ENCODE data around the gene NME7.

The NME7 gene

GRCh38 chr1:169155675-169156074 is 211.9 kb downstream of the NME7 start:
- no peak for DNase-seq (ENCODE audit: low read depth in 2 of 2)

- DNase-seq (ENCODE audit: low read depth in 2 of 2) = no peak
Observed at GRCh38 chr1:169151338-169151837, 216.2 kb downstream of the NME7 start.

GRCh38 chr1:169150641-169151337 is 216.8 kb downstream of the NME7 start:
- DNase-seq (ENCODE audit: low read depth in 2 of 2) = no peak

- DNase-seq (ENCODE audit: low read depth in 2 of 2) = no peak
Observed at GRCh38 chr1:169149555-169150286, 217.9 kb downstream of the NME7 start.

- DNase-seq (ENCODE audit: low read depth in 2 of 2) = no peak
Observed at GRCh38 chr1:169148472-169149252, 218.9 kb downstream of the NME7 start.

- DNase-seq (ENCODE audit: low read depth in 2 of 2) = no peak
Observed at GRCh38 chr1:169146576-169147214, 220.9 kb downstream of the NME7 start.

- no peak for DNase-seq (ENCODE audit: low read depth in 2 of 2)
Observed at GRCh38 chr1:169144941-169145626, 222.5 kb downstream of the NME7 start.

GRCh38 chr1:169143984-169144383 is 223.6 kb downstream of the NME7 start:
- no peak for DNase-seq (ENCODE audit: low read depth in 2 of 2)

- no peak for DNase-seq (ENCODE audit: low read depth in 2 of 2)
Observed at GRCh38 chr1:169143346-169143745, 224.3 kb downstream of the NME7 start.

GRCh38 chr1:169142129-169142528 is 225.5 kb downstream of the NME7 start:
- DNase-seq (ENCODE audit: low read depth in 2 of 2) = no peak

- DNase-seq (ENCODE audit: low read depth in 2 of 2) = no peak
Observed at GRCh38 chr1:169141356-169141755, 226.2 kb downstream of the NME7 start.

- DNase-seq (ENCODE audit: low read depth in 2 of 2) = no peak
Observed at GRCh38 chr1:169138866-169139670, 228.5 kb downstream of the NME7 start.

GRCh38 chr1:169137357-169137756 is 230.2 kb downstream of the NME7 start:
- no peak for DNase-seq (ENCODE audit: low read depth in 2 of 2)

- no peak for DNase-seq (ENCODE audit: low read depth in 2 of 2)
Observed at GRCh38 chr1:169133801-169134502, 233.6 kb downstream of the NME7 start.

- no peak for DNase-seq (ENCODE audit: low read depth in 2 of 2)
Observed at GRCh38 chr1:169133228-169133576, 234.4 kb downstream of the NME7 start.

GRCh38 chr1:169132512-169133227 is 234.9 kb downstream of the NME7 start:
- no peak for DNase-seq (ENCODE audit: low read depth in 2 of 2)

- no peak for DNase-seq (ENCODE audit: low read depth in 2 of 2)
Observed at GRCh38 chr1:169130683-169131082, 236.9 kb downstream of the NME7 start.

- no peak for DNase-seq (ENCODE audit: low read depth in 2 of 2)
Observed at GRCh38 chr1:169129109-169129784, 238.3 kb downstream of the NME7 start.

- DNase-seq (ENCODE audit: low read depth in 2 of 2) = no peak
Observed at GRCh38 chr1:169128562-169128961, 239.0 kb downstream of the NME7 start.

All from activated CD8-positive, alpha-beta memory T cell treated with anti-CD3 and anti-CD28 coated beads for 4 hours (primary cell).